Smooth muscle cell of the brain vasculature (primary cell): ENCODE measurements around the gene UBTD1.
"Not testable (repeated sequence)": the region's sequence is repeated elsewhere in the genome, so short reads cannot be mapped to it uniquely, and the experiment has no call there.

ENCODE experiments used
- DNase-seq: peaks from one replicate; pipeline ENCODE4 v3.0.0-alpha.2; 2012; ENCODE audit warnings: low read depth, low spot score

The UBTD1 gene, protein sequence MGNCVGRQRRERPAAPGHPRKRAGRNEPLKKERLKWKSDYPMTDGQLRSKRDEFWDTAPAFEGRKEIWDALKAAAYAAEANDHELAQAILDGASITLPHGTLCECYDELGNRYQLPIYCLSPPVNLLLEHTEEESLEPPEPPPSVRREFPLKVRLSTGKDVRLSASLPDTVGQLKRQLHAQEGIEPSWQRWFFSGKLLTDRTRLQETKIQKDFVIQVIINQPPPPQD

DNA sequence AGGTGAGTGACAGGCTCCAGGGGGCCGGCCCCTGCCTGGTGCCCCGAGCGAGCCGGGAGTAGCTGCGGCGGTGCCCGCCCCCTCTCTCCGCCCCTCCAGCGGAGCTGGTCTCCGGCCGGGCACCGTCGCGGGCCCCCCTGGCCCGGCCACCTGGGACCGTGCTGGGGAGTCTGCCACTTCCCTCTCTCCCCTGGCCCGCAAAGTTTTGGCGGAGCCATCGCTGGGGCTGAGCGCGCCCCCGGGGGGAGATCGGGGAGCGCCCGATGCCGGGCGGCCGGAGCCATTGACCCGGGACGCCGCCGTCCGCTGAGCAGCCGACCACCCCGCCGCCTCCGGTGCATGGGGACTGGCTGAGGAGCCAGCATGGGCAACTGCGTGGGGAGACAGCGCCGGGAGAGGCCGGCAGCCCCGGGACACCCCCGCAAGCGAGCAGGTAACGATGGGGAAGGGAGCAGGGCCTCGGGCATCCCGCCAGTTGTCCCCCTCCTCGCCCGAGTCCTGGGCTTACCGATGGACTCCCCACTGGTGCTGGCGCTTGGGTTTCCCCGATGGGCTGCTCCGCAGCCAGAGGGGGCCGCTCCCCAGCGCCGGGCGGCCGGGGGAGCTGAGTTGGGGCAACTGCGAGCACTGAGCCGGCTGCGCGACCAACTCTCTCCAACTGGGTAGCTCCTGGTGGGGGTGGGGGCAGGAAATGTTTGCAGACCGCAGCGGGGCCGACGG lies at the start of gene UBTD1:
UBTD1 (plus strand) TSS at position 84 of the 720 bp plus-strand sequence; CDS start at position 364, 280 bp downstream.
- DNase-seq: no peak

GRCh38 chr10:97450828-97451227 lies 47.9 kb upstream of the UBTD1 start:
- DNase-seq: no peak

DNA sequence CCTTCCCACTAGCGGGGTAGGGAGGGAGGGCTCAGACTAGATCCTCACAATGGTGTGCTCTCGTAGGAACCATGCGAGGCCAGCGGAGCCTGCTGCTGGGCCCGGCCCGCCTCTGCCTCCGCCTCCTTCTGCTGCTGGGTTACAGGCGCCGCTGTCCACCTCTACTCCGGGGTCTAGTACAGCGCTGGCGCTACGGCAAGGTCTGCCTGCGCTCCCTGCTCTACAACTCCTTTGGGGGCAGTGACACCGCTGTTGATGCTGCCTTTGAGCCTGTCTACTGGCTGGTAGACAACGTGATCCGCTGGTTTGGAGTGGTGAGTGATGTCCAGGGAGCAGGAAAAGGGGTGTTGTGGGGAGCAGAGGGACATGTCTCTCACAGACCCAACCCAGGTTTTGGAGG lies 47.1 kb upstream of the UBTD1 start:
- DNase-seq: no peak

- DNase-seq: no peak
These were observed 46.4 kb upstream of the UBTD1 start for GRCh38 chr10:97452352-97452751.

- DNase-seq: no peak
These were observed 44.2 kb upstream of the UBTD1 start for GRCh38 chr10:97454330-97455036.

GRCh38 chr10:97456034-97456685 lies 42.6 kb upstream of the UBTD1 start:
- DNase-seq: no peak

GRCh38 chr10:97456686-97457065 lies 42.0 kb upstream of the UBTD1 start:
- no peak for DNase-seq

- no peak for DNase-seq
These were observed 39.6 kb upstream of the UBTD1 start for GRCh38 chr10:97459111-97459510.

DNA sequence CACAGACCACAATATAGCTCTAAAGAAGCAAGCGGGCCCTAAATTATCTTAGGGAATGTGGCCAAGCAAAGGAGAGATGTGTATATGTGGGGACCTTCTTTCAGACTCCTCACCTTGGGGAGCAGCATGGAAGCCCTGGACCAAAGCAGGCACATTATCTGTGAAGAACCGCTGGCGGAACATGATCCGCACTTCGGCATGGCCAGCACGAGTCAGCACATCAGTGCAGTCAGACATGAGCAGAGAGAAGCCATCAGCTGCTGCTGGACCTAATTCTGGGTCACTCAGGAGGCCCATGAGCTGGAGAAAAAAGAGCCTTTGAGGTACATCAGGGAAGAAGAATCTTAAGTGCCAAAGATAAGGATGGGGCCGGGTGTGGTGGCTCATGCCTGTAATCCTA lies 38.8 kb upstream of the UBTD1 start:
- DNase-seq: no peak

- DNase-seq: no peak
These were observed 36.4 kb upstream of the UBTD1 start for GRCh38 chr10:97462309-97462708.

DNA sequence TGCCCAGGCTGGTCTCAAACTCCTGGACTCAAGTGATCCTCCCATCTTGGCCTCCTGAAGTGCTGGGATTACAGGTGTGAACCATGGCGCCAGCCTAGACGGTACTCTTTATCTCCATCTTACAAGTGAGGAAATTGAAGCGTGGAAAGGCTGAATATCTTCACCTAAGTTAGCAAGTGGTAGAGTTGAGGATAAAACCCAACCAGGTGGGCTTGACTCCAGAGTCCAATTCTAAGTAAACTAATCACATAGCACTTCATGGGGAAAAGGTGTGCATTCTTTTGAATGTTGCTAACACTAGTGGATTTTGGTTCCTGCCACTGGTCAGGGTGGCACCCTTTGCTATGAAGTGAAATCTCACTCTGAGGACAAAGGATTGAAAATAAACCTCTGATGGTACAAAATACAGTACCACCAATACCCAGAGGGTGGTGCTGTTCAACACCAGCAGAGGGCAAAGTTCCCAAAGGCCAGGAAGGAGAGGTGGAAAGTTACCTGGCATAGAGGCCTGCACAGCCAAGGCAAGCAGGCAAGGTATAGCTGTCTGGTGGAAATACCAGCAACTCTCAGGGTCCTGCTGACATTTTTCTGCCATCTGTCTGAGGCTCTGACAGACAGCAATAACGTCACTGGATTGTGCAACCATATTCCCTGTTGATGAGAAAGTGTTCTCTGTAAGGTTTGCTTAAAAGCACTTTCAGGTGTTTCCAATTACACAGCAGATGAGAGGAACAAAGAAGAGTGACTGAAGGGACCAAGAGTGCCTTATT lies 35.2 kb upstream of the UBTD1 start:
- DNase-seq: no peak

GRCh38 chr10:97464226-97464625 lies 34.5 kb upstream of the UBTD1 start:
- DNase-seq: no peak

DNA sequence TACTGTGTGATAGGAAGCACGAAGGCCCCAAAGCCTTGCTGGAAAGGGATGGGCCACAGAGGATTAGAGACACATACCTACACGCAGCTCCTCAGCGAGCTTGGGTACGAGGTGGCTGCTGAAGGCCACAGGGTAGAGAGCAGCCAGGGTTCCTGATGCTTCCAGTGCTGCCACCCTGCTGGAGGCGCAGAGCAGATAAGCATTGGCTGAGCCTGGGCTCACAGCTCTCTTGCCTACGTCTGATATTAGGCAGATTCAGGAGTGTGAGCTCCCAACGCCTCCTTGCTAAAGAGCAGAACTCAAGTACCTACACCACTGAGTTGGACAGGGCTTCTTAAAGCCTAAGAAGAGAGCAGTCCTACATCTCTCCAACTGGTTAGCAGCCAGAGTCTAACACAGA lies 32.7 kb upstream of the UBTD1 start:
- DNase-seq: no peak

GRCh38 chr10:97466755-97467154 lies 32.0 kb upstream of the UBTD1 start:
- DNase-seq: no peak

DNA sequence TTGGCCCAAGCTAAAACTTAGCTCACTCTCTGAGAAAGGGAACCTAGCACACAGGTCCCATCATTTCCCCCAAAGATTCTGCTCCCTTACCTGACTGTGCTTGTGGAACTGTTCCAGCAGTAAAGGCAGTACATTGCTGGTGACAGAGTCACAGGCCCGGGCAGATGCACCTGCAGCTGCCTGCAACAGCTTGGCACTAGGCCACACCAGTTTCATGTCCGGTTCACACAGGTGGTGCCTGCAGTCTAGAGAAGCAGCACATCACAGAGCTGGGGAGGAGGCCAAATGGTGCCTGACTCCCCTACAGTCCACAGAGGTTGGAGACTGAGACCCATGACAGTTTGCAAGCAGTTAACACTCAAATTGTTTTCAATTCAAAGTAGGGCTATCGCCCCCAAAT lies 30.6 kb upstream of the UBTD1 start:
- no peak for DNase-seq

- not testable (repeated sequence) for DNase-seq
These were observed 29.9 kb upstream of the UBTD1 start for GRCh38 chr10:97468781-97469180.

DNA sequence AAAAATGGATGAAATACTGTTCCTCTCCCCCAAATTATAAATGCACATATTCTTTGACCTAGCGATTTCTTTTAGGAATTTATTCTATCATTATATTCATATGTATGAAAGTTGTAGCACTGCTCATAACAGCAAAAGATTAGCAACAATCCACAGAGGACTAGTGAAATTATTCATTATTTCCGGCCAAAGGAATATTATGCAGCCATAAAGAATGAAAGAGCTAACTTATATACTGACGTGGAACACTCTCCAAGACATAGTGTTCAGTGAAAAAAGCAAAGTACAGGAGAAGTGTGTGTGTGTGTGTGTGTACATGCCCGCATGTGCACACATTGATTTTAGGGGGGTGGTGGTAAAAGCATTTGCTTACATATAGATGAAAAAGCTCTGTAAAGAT lies 23.8 kb upstream of the UBTD1 start:
- no peak for DNase-seq

DNA sequence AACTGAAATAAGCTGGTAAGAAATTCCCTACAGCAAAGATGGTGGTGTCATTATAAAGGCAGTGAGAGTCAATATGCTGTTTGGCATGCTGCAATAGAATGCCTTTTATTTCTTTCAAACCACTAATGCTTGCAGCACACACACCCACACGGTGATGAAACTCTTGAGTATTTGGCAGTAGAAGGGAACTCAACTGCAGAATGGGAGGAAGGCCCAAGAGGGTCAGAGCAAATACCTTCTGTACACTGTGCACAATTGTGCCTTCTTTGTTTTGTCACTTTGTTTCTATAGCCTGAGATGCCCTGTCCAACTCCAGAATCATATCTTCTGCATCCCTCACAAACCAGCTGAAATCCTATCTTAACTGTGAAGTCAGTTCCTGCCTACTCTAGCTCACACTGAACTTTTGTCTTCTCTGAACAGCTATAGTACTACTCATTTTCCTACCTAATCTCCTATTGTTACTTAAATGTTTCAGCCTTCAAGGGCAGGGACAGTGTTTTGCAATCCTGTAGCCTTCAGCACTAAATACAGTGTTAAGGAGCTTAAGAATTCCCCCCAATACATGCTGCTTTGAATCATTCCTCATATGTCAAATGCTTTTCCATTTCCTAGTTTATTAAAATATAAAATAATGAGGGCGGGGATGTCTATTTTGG lies 22.7 kb upstream of the UBTD1 start:
- no peak for DNase-seq

DNA sequence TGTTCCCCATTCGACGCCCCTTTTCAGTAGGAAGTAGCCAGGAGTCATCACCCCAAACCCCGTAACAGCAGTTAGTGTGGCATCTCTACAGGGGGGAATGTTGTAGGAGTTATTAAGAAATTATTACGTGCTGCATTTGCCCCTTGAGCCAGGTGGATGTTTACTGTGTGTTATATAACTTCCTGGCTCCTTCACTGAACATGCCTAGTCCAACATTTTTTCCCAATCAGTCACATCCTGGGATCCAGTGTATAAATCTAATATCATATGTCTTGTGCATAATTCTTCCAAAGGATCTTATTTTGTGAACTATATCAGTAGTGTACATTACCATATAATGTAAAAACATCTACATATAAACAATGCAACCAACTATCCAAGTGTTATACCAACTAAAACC lies 19.3 kb upstream of the UBTD1 start:
- not testable (repeated sequence) for DNase-seq

GRCh38 chr10:97479939-97480338 lies 18.8 kb upstream of the UBTD1 start:
- no peak for DNase-seq

DNA sequence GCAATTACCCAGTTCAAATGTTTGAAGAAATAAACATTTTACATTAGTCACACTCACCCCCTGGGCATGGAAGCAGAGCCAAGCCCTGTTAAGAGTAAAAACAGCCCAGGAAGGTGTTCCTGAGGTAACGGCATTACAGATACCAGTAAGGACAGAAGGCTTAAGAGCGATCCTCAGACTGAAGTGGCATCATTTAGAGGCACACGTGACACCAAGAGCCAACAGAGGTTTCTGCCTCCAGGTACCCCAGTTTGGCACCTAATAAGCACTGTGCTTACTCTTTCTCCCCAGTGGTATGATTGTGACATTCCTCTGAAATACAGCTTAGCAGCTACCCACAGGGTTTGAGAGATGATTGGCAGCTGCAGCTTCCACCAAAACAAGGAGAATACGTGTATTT lies 17.7 kb upstream of the UBTD1 start:
- DNase-seq: no peak
